Sigmoid colon (tissue), 3 donors: ENCODE data around the gene NOL9.

Experiments used
- CTCF ChIP-seq, 4 experiments: fragments of 450-650 bp in 3 of 4; fragments of 200-600 bp in 1 of 4; IDR thresholded peaks; one replicate each; pipeline ENCODE4 v1.5.1; 2016 to 2019; ENCODE audit warnings: antibody characterized with exemption in 4 of 4, mild to moderate bottlenecking in 3 of 4, moderate library complexity in 2 of 4
- POLR2A ChIP-seq, 2 donors: fragments of 450-650 bp; IDR thresholded peaks; one replicate each; pipeline ENCODE4 v1.6.1; 2016; ENCODE audit warnings: antibody characterized with exemption in 2 of 2, mild to moderate bottlenecking in 2 of 2, moderate library complexity in 2 of 2

- TF ChIP-seq CTCF (IDR thresholded peaks at IDR 0.05) = no peak
- no peak for TF ChIP-seq POLR2A (IDR thresholded peaks at IDR 0.05)
These were observed 47.3 kb downstream of the NOL9 start for GRCh38 chr1:6507037-6507428.
